Esophagus squamous epithelium (tissue), 4 donors: ENCODE measurements around the gene NHERF2.

Source experiments
- POLR2A ChIP-seq, 4 donors: fragments of 450-650 bp; IDR thresholded peaks; one replicate each; pipeline ENCODE4 v1.6.1; 2017; ENCODE audit warnings: antibody characterized with exemption in 4 of 4, mild to moderate bottlenecking in 4 of 4, moderate library complexity in 3 of 4
- TF ChIP-seq, protein P1 (sequence below), 6 experiments: fragments of 450-650 bp in 4 of 6; fragments of 200-600 bp in 2 of 6; sonication (generic) in 2 of 6; IDR thresholded peaks; one replicate each; pipeline ENCODE4 v1.5.1; 2016 to 2019; ENCODE audit warnings: antibody characterized with exemption in 6 of 6, mild to moderate bottlenecking in 4 of 6, moderate library complexity in 4 of 6

DNA sequence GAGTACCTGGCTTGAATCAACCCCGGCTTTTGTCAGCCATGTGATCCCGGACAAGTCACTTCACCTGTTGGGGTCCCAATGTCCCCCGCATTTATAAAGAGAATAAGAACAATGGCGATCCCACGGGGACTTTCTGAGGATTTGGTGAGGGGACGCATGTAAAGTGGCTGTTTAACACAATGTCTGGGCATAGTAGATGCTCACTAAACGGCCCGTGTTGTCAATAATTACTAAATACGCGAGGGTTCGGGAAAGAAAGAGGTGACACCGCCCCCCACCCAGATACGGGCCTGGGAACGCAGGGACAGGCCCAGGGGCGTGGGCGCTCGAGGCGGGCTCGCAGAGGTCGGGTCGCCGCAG, 35.1 kb upstream of the NHERF2 start:
- TF ChIP-seq, protein P1, sequence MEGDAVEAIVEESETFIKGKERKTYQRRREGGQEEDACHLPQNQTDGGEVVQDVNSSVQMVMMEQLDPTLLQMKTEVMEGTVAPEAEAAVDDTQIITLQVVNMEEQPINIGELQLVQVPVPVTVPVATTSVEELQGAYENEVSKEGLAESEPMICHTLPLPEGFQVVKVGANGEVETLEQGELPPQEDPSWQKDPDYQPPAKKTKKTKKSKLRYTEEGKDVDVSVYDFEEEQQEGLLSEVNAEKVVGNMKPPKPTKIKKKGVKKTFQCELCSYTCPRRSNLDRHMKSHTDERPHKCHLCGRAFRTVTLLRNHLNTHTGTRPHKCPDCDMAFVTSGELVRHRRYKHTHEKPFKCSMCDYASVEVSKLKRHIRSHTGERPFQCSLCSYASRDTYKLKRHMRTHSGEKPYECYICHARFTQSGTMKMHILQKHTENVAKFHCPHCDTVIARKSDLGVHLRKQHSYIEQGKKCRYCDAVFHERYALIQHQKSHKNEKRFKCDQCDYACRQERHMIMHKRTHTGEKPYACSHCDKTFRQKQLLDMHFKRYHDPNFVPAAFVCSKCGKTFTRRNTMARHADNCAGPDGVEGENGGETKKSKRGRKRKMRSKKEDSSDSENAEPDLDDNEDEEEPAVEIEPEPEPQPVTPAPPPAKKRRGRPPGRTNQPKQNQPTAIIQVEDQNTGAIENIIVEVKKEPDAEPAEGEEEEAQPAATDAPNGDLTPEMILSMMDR (IDR thresholded peaks at IDR 0.05): no peak
- TF ChIP-seq POLR2A (IDR thresholded peaks at IDR 0.05): no peak
